NT2/D1 (cell line): Measurements from ENCODE around the gene TRIM39.

Experiments used
- SUZ12 ChIP-seq: IDR thresholded peaks from 2 replicates; pipeline ENCODE4 v1.6.1; 2011; ENCODE audit not compliant: insufficient read length, insufficient read depth; ENCODE audit errors: extremely low read depth
- YY1 ChIP-seq: IDR thresholded peaks from 2 replicates; pipeline ENCODE4 v1.6.1; 2011; ENCODE audit not compliant: insufficient read length, insufficient read depth
- ZNF274 ChIP-seq: IDR thresholded peaks from 2 replicates; pipeline ENCODE4 v1.6.1; 2011; ENCODE audit warnings: mild to moderate bottlenecking, low read depth, low read length

GRCh38 chr6:30341728-30342127 is 15.0 kb downstream of the TRIM39 start:
- TF ChIP-seq ZNF274 (no peak), SUZ12 (no peak), YY1 (no peak)
